GM21825 (cell line): ENCODE results near the gene LYZL6.

Experiments
- ATAC-seq: cut with Tn5 transposase; IDR thresholded peaks from one replicate; pipeline ENCODE4 v1.9.1; 2021; ENCODE audit warnings: mild to moderate bottlenecking, moderate library complexity; ENCODE audit not compliant: unreplicated experiment

LYZL6 gene

GRCh38 chr17:35889241-35889640 lies 54.3 kb downstream of the LYZL6 start:
- no peak for ATAC-seq
